Activated CD4-positive, alpha-beta T cell treated with anti-CD3 and anti-CD28 coated beads, Interleukin-2, amount 50 U/mL, for 16 hours (primary cell): ENCODE measurements around the gene ITGAX.
A peak's percentile ranks its signal among the peaks of the same experiment; 100 is the strongest.

Experiments used
- DNase-seq: peaks from one replicate; pipeline ENCODE4 v3.0.0-alpha.2; 2020

Gene ITGAX

DNA sequence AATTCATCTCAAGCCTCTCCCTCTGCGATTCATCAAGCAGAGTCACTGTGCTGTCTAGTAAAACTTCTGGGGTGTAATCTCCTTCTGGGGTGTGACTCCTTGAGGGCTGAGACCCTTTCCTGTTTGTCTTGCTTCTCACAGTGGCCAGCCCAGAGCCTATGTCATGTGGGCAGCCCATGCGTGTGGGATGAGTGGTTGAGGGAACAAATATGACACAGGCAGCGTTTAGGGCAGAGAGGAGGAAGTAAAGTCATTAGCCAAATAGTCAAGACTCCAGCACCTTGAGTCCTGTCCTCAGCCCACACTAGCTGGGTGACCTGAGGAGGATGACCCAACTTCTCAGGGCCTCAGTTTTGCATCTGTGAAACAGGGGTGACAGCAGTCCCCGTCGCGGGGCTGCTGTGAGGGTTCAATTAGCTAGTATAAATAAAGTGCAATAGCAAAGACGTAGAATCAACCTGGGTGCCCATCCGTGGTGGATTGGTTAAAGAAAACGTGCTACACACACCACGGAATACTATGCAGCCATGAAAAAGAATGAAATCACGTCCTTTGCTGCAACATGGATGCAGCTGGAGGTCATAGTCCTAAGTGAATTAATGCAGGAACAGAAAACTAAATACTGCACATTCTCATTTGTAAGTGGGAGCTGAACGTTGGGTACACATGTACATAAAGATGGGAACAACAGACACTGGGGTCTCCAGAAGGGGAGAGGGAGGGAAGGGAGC is 4.5 kb upstream of the ITGAX start:
- peak; percentile 13 for DNase-seq

DNA sequence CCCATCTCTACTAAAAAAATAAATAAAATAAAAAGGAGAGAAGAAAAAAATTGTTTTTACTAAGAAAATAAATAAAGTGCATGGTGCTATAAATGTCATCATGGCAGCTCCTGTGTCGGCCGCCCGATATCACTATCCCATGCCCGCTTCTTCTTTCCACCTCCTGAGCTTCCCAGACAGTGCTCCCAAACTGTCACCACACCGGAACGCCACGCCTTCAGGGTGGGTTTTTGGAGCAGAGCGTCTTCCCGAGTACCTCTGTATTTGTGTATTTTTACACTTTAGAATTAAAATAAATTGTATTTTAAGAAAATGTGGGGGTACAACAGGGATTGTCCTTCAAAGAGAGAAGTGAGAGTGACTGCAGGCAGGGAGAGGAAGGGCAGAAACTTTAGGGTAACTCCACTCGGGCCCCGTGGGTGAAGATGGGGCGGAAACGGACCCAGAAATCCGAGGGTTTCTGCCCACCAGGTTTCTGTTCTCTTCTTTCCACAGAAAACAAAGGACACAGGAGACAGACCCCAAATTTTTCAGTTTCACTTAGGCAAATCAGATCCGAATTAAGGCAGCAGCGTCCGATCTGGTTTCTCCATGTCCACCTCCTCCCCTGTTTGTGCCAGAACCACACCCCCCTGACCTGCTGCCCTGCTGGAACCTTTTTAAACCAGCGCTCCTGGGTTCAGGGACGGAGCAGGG is 3.6 kb upstream of the ITGAX start:
- DNase-seq: no peak

DNA sequence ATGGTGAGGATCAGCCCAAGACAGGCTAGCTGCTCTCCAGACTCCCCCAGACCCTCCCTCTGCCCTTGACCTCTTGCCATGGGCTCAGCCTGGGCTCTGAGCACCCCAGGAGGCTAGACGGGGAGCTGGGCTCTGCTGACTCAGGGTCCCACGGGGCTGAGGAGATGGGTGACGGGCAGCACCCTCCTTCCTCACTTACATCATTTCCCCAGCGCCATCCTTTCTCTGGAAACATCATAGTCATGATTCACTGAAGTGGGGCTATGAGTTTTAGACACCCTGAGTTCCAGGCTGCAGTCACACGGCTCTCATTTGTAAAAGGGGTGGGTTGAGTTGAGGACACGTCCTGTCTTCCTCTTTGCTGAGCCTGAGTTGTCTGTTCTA is 3.0 kb upstream of the ITGAX start:
- DNase-seq: peak; percentile 53

DNA sequence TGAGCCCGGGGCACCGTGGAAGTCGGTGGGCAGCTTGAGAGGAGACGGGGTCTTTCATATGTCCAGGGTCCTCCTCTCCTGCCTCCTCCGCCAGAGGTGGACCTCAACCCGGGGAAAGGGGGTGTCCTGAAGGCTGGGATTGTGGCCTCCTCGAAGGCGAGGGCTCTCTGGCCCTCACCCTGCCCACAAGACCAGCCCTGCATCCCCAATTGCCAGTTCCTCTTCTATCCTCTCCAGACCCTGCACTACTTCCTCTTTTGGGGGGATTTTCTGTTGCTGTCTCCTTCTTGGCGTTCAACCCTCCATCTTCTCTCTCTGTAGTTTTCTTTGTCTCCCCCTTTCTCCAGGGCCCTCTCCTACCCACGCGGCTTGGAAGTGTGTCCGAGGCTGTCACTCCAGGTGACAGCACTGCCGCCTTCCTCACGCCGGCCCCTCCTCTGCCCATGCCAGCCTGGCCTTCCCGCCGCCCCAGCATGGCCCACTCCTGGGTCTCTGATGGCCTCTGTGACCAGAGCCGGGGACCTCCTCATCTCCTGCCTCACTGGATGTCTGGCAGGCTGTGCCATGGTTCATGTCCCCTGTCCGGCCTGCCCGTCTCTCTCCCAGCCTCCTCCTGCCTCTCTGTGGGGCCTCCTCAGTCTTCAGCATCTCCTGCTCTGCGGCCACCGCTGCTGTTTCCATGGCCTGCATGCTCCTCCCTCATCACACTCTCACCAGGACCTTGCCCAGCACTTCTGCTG is 2.4 kb upstream of the ITGAX start:
- no peak for DNase-seq

DNA sequence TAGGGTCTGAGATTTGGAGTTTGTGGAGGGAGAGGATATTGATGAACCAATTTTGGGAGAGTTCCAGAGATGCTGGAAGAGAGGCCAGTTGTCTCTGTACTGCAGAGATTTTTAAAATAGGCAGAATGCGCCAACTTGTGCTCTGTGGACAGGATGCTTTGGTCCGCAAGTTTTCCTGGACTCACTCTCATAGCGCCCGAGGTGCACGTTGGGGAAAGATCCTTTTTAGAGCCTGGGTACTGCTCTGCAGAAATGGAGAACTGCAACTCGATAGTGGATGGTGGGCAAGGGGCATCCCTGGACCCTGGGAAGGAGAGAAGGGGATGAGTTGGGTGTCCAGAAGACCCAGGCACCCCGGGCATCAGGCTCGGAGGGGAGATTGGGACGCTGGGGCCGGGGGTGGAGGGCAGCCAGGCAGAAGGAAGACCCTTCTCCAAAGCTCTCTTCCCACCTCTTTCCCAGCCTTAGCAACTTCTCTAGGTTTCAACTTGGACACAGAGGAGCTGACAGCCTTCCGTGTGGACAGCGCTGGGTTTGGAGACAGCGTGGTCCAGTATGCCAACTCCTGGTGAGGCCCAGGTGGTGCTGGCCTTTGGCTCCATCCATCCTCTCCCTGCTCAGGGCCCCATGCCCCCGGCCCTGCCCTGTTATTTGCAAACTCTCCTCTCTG is 590 bp downstream of the ITGAX start:
- DNase-seq: no peak

DNA sequence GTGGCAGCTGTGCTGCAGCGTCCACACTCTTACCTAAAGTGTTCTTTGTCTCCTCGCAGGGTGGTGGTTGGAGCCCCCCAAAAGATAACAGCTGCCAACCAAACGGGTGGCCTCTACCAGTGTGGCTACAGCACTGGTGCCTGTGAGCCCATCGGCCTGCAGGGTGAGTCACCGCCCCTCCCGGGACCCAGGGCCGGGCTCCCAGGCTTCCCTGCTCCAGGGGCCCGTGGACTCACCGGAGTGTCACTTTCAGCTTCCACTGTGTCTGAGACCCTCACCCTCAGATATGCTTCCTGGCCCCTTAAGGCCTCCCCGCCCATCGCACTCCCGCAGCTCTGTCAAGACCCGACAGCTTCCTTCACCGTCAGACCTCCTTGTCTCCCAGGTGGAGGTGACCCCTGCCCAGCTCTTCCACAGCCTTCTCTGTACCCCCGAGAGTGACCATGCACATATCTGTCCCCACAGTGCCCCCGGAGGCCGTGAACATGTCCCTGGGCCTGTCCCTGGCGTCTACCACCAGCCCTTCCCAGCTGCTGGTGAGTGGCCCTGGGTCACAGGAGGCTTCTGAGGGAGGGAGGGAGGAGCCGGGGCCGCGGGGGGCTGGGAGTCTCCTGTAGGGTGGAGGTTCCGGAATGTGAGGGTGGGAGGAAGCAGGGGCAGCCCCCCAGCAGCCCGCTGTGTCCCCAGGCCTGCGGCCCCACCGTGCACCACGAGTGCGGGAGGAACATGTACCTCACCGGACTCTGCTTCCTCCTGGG is 1.8 kb downstream of the ITGAX start:
- no peak for DNase-seq

DNA sequence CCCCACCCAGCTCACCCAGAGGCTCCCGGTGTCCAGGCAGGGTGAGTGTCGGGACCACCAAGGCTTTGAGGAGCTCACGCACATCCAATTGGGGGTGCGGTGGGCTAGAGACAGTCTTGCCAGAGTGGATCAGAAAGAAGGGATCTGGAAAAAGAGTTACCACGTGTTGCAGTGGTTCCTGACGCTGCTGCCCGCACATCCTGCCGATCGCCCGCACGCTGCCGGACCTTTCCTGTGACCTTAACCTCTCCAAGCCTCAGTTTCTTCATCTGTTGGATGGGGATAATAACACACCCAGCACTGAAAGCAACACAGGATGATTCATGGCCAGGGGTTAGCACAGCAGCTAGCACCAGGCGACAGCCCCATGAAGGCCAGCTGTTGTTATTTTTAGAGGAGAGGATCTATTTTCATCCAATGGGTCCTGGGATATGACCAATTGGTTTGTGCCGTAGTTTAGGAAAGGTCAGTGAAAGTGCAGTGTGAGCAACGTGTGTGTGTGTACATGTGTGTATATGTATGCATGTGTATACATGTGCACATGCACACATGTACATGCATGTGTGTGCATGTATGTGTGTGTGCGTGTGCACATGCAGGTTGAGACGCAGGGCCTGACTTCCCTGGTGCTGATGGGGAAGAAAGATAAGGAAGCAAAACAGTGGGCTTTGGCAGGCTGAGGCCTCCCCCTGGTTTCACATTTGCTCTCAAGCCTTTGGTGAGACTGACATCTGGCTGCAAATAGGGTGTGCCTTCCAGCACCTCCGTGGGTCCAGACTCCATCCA is 2.5 kb downstream of the ITGAX start:
- no peak for DNase-seq

DNA sequence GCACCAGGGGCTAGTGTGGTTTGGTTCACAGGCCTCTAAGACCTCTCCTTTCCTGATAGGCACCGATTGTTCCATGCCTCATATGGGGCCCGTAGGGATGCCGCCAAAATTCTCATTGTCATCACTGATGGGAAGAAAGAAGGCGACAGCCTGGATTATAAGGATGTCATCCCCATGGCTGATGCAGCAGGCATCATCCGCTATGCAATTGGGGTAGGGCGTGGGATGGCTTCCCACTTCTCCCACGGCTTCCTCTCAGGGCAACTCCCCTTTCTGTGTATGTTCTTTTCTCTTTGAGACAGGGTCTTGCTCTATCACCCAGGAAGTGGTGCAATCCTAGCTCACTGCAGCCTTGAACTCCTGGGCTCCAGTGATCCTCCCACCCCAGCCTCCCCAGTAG is 5.3 kb downstream of the ITGAX start:
- DNase-seq: no peak

DNA sequence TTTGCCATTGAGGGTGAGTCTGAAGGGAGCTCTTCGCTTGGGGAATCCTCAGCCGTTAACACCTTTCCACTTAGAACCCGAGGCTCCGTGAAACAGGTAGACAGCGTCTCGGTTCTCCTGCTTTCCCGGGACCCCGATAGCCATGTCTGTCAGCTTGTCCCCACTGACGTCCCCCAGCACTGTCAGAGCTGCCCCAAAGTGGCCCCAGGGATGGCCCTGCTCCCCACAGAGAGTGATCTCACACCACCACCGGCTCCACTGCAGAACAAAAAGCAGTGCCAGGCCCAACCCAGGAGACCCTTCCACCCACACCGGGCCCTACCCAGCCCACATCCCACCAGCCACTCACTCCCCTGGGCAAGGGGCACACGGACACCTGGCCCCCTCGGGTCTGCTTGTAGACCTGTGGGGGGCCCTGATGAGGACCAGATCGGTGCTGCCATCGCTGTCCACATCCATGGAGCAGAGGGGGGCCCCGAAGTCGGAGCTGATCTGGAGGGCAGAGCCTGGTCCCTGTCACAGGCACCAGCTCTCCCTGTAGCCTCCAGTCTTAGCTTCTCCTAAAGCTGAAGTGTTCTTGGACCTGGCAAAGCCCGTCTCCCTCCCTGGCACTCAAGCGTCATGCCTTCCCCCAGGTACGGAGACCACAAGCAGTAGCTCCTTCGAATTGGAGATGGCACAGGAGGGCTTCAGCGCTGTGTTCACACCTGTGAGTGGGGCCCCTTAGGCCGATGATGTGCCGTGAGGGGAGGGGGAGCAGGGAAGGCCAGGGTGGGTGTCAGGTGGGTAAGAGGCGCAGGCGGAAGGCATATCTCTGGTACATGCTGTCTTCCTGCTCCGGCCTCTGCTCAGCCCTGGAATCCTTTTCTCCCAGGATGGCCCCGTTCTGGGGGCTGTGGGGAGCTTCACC is 6.5 kb downstream of the ITGAX start:
- DNase-seq: no peak

DNA sequence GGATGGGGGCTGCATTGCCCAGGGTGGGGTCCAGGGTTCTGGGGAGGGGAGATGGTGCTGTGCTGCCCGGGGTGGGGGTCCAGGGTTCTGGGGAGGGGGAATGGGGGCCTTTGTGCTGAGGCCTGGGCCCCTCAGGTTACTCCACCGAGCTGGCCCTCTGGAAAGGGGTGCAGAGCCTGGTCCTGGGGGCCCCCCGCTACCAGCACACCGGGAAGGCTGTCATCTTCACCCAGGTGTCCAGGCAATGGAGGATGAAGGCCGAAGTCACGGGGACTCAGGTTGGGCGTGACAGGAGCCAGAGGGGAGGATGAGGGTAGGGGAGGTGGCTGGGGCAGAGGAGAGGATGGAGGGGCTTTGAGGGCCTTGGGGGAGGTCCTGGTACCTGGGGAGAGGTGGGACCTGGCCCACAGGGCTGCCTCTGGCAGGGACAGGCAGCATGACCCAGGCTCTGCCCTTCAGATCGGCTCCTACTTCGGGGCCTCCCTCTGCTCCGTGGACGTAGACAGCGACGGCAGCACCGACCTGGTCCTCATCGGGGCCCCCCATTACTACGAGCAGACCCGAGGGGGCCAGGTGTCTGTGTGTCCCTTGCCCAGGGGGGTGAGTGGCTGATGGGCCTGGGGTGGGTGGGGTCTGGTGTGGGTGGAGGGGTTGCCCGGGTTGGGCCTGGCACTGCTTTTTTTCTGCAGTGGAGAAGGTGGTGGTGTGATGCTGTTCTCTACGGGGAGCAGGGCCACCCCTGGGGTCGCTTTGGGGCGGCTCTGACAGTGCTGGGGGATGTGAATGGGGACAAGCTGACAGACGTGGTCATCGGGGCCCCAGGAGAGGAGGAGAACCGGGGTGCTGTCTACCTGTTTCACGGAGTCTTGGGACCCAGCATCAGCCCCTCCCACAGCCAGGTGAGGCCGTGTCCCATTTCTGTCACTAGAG is 7.8 kb downstream of the ITGAX start:
- DNase-seq: no peak

DNA sequence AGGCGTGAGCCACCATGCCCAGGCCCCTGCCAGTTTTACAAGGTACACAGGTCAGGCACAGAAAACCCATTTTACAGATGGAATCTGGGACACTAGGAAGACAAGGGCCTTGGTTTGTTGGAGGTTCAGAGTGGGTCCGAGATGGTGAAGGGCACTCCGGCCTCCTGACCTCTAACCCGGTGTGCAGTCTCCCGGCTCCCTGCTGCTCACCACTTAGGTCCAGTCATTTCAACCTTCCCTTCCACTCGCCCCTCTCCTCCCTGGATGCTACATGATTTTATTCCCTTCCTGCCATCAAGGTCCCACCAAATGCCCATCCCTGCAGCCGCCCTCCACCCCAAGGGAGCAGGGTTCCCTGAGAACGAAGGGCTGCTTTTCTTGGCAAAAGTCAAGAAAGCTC is 8.7 kb downstream of the ITGAX start:
- DNase-seq: no peak

DNA sequence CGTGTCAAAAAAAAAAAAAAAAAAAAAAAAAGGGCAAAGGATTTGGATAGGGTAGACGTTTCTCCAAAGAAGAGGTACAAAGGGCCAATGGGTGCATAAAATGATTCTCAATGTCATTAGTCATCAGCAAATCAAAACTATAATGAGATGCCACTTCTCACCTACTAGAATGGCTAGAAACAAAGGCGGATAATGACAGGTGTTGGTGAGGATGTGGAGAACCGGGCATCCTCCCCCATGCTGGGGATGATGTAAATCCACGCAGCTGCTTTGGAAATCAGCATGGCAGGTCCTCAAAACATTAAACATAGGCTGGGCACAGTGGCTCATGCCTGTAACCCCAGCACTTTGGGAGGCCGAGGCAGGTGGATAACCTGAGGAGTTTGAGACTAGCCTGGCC is 9.4 kb downstream of the ITGAX start:
- no peak for DNase-seq

DNA sequence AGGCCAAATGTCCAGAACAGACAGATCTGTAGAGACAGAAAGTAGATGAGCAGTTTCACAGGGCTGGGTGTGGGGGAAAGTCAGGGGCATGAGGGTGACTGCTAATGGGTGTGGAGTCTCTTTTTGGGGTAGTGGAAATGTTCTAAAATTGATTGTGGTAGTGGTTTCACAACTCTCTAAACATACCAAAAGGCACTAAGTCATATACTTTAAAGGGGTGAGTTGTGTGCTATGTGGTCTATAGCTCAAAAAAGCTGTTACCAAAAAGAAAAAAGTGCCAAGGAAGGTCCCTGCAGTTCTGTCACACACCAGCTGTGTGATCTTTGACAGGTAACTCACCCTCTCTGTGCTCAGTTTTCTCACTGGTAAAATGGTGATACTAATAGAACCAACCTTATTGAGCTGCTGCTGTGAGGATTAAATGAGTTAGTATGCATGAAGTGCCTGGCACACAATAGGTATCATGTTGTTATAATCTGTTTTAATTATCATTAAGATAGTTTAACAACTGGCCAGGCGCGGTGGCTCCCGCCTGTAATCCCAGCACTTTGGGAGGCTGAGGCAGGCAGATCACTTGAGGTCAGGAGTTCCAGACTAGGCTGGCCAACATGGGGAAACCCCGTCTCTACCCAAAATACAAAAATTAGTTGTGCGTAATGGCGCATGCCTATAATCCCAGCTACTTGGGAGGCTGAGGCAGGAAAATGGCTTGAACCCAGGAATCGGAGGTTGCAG is 10.3 kb downstream of the ITGAX start:
- no peak for DNase-seq

DNA sequence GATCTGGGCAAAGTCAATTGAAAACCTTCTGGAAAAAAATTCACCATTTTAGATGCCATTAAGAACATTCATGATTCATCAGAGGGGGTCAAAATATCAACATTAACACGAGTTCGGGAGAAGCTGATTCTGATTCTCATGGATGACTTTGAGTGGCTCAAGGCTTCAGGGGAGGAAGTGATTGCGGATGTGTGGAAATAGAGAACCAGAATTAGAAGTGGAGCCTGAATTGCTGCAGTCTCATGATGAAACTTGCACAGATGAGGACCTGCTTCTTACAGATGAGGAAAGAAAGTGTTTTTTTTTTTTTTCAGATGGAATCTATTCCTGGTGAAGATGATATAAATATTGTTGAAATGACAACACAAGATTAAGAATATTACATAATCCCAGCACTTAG is 12.9 kb downstream of the ITGAX start:
- DNase-seq: no peak

DNA sequence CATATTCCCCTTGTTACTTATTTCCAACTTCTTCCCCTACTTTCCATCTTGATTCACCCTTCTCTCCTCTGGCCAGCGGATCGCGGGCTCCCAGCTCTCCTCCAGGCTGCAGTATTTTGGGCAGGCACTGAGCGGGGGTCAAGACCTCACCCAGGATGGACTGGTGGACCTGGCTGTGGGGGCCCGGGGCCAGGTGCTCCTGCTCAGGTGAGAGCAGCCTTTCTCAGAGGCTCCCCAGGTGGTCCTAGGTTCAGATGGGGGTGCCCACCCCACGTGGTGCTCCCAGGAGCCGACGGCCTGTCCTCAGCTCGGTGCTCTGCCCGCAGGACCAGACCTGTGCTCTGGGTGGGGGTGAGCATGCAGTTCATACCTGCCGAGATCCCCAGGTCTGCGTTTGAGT is 16.0 kb downstream of the ITGAX start:
- DNase-seq: no peak

DNA sequence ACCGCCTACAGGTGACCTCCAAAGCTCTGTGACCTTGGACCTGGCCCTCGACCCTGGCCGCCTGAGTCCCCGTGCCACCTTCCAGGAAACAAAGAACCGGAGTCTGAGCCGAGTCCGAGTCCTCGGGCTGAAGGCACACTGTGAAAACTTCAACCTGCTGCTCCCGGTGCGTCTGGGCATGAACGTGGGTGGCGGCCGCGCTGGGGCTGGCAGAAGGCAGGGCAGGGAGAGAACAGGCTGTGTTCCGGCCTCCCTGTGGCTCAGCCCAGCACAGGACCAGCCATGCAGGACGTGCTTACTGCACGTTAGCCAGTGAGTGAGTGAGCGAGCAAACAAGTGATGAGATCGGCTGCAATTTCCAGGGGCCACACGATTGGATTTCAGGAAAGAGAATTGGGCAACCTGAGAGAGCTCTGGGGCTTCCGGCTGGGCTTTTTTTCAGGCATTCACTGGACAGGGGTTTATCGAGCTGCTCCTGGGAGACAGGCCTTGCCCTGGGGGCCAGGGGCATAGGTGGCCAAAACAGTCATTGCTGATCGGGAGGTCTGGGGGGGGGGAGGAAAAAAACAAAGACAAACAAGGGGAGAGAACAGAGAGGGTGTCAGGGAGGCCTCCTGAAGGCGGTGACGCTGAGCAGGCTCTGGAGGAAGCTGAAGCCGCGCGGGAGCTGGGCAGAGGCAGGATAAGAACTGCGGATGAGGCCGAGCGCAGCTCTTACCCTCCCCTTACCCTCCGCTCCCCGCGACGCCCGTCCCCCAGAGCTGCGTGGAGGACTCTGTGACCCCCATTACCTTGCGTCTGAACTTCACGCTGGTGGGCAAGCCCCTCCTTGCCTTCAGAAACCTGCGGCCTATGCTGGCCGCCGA is 16.9 kb downstream of the ITGAX start:
- DNase-seq: no peak

DNA sequence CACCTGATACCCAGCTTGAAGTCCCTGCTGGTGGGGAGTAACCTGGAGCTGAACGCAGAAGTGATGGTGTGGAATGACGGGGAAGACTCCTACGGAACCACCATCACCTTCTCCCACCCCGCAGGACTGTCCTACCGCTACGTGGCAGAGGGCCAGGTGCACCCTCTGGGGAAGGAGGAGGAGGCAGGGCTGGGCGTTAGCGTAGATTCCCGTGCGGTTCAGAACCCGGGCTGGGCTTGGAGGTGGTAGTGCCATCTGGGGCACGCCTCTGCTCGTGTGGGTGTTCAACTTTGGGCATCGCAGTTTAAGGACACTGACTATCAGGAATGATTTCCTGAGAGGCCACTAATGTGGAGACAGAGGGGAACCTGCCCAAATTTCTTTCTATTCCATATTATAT is 18.3 kb downstream of the ITGAX start:
- no peak for DNase-seq

DNA sequence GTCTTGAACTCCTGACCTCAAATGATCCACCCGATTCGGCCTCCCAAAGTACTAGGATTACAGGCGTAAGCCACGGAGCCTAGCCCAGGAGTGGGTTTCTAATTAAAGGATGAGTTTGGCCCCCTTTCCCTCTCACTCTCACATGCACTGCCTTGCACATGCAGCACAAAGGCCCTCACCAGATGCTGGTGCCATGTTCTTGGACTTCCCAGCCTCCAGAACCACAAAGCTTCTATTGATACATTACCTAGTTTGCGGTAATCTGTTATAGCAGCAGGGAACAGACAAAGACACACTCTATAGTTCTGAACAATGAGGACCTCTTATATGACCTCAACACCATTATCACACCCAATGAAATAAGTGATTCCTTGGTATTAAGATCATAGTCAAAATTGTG is 20.3 kb downstream of the ITGAX start:
- no peak for DNase-seq
